Calu3 (cell line): ENCODE data around the gene COX6B2. TPM values are rescaled to one million over a fixed set of nuclear protein-coding genes. Genes with fewer than 3 reads are reported as not detected.
A peak's percentile ranks its signal among the peaks of the same experiment; 100 is the strongest.

Source experiments
- BruUV-seq: library from RNA; stranded (reverse); fragments of 400-500 nt; replicated peaks from 2 replicates; lab custom pipeline; 2021; lab: Mats Ljungman, UMichigan
- CTCF ChIA-PET: fragments of 300-600 bp; sonication (Branson Sonifier 250); formaldehyde crosslinking; loops from one replicate; lab custom pipeline; 2022; ENCODE audit warnings: antibody characterized with exemption; lab: Charles Lee
- DNase-seq: peaks from one replicate; pipeline ENCODE4 v3.0.0; 2022
- H3K27ac Mint-ChIP-seq: one replicate; pipeline ENCODE4 v1.8.0; 2022; ENCODE audit warnings: mixed read lengths; ENCODE audit not compliant: unreplicated experiment
- H3K27me3 Mint-ChIP-seq: one replicate; pipeline ENCODE4 v1.8.0; 2022; ENCODE audit warnings: mixed read lengths; ENCODE audit not compliant: unreplicated experiment
- H3K36me3 Mint-ChIP-seq: one replicate; pipeline ENCODE4 v1.8.0; 2022; ENCODE audit warnings: mild to moderate bottlenecking, moderate library complexity, mixed read lengths; ENCODE audit not compliant: insufficient read depth, unreplicated experiment
- H3K4me1 Mint-ChIP-seq: one replicate; pipeline ENCODE4 v1.8.0; 2022; ENCODE audit warnings: mild to moderate bottlenecking, low read depth, mixed read lengths; ENCODE audit not compliant: unreplicated experiment
- H3K4me3 Mint-ChIP-seq: one replicate; pipeline ENCODE4 v1.8.0; 2022; ENCODE audit warnings: mild to moderate bottlenecking, low read depth, moderate library complexity, mixed read lengths; ENCODE audit not compliant: unreplicated experiment
- H3K9me3 Mint-ChIP-seq: one replicate; pipeline ENCODE4 v1.8.0; 2022; ENCODE audit warnings: low read depth, mixed read lengths; ENCODE audit not compliant: unreplicated experiment
- intact Hi-C: fragments of 100-400 bp; cut with micrococcal nuclease; formaldehyde crosslinking; loops from one replicate; pipeline ENCODE4 v1.10.0; 2022; ENCODE audit not compliant: unreplicated experiment
- total RNA-seq: library from RNA; stranded (reverse); gene quantifications from 2 replicates; pipeline ENCODE4 v1.2.3, GENCODE V29; 2022
- TF ChIP-seq, protein P1 (sequence below): fragments of 200-600 bp; IDR thresholded peaks from one replicate; pipeline ENCODE4 v1.8.0; 2022; ENCODE audit warnings: antibody characterized with exemption; ENCODE audit not compliant: unreplicated experiment

COX6B2 gene
- total RNA-seq, 1 experiment from 2014 or later = 3.4 TPM

DNA sequence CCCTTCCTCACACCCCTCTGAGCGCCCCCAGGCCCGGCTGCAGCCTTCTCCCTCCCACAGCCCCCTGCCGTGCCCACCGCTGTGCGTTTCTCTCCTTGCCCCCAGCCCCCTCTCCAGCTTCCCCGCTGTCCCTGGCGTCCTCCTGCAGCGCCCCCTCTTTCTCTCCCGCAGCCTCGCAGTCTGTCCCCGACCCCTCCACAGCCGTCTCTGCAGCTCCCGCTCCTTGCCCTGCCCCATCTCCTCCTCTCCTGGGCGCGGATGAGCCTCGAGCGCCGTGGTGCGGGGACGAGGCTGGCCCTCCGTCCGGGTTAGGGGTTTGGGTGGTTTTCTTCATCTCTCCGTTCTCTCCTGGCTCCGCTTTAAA, 13.8 kb downstream of the COX6B2 start:
- DNase-seq = peak; percentile 32
- Mint-ChIP-seq H3K4me1 (peaks cover 29% of the 10 kb centered on the region), H3K27ac (peak overlapping the region; percentile 97), H3K4me3 (peak overlapping the region; percentile 91), H3K9me3 (no peaks in the 10 kb centered on the region), H3K27me3 (no peaks in the 10 kb centered on the region), H3K36me3 (peaks cover 58% of the 10 kb centered on the region)
- CTCF ChIA-PET = no interaction called here
- intact Hi-C loops = no loop called here
- BruUV-seq = no TSS peak
- TF ChIP-seq, protein P1, sequence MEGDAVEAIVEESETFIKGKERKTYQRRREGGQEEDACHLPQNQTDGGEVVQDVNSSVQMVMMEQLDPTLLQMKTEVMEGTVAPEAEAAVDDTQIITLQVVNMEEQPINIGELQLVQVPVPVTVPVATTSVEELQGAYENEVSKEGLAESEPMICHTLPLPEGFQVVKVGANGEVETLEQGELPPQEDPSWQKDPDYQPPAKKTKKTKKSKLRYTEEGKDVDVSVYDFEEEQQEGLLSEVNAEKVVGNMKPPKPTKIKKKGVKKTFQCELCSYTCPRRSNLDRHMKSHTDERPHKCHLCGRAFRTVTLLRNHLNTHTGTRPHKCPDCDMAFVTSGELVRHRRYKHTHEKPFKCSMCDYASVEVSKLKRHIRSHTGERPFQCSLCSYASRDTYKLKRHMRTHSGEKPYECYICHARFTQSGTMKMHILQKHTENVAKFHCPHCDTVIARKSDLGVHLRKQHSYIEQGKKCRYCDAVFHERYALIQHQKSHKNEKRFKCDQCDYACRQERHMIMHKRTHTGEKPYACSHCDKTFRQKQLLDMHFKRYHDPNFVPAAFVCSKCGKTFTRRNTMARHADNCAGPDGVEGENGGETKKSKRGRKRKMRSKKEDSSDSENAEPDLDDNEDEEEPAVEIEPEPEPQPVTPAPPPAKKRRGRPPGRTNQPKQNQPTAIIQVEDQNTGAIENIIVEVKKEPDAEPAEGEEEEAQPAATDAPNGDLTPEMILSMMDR = no peak

DNA sequence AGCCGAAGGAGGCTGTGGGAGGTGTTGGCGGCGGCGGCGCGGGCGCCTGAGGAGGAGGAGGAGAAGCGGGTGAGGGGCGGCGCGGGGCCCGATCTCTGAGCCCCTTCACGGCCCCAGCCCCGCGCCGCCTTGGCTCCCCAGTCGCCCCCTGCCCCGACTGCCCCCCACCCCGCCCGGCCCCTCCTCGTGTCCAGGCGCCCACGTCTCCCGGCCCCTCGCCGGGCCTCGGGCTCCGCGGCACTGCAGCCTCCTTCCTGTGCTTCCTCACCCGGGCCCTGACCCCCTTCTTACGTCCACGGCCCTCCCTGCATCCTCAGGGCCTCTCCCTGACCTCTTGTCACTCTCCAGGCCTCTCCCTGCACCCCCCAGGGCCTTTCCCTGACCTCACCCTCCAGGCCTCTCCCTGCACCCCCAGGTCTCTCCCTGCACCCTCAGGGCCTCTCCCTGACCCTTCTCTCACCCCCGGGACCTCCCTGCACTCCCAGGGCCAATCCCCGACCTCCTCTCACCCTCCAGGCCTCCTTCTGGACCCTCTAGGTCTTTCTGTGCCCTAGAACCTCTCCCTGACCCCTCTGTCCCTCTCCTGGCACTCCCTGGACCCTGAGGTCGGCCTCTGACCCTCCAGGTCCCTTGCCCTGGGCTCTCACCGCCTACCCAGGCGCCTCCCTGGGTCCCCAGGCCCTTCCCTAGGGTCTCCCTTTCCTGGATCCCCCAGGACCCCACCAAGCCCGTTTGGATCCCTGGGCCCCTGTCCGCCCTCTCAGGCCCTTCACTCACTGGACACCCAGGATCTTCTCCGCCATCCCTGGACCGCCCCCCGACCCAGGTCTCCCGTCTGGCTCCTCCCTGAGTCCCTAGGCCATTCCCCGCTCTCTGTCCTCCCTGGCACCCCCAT, 14.4 kb downstream of the COX6B2 start:
- intact Hi-C loops = loop anchor here (5.0 kb wide), 1 partner anchor 42 kb away; the partner anchor contains the start of gene TMEM238
- H3K36me3 Mint-ChIP-seq = peaks cover 52% of the 10 kb centered on the region
- BruUV-seq = TSS peak; percentile 39
- no peaks in the 10 kb centered on the region for H3K27me3 Mint-ChIP-seq
- CTCF ChIA-PET = interaction anchor here (0.6 to 2.1 kb wide), 15 partner anchors 12 to 199 kb away, joined by 3 to 35 read pairs (median 6); partner anchors contain the start of genes DNAAF3, HSPBP1, PPP6R1 and TMEM238
- peak overlapping the region; percentile 97 for H3K27ac Mint-ChIP-seq
- H3K4me3 Mint-ChIP-seq = peak overlapping the region; percentile 91
- no peaks in the 10 kb centered on the region for H3K9me3 Mint-ChIP-seq
- DNase-seq = no peak
- TF ChIP-seq, protein P1 = no peak
- peaks cover 23% of the 10 kb centered on the region for H3K4me1 Mint-ChIP-seq

DNA sequence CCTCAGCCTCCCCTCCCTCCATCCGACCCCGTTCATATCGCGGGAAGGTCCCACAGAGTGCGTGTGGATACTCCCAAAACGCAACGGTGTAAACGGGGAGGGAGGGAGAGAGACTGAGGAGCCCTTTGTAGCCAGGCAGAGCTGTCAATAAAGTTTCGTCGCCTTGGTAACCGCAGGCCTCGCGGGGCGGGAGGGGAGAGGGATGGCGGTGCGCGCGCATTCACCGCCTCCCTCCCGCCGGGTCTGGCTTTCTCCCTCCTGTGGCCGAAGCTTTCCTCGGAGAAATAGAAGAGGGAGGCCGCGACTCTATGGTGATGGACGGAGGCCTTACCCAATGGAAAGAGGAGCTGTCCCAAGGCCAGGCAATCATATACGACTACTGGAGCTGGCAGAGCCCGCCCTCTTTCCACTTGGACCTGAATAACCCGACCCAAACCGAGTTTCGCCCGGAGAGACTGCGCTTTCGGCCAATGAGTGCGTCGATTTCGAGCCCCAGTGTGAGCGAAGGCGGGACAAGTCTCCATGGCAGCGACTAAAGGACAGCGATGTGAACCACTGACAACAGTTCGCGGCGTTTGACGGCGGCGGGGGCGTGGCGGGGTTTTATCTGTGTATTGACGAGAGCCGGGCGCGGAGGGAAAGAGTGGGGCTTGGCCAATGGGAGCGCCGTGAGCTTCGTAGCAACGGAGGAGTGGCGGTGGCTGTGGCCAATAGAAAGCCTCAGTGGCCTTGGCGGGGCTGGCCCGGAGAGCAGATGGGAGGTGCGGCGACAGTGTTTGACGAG, 15.2 kb downstream of the COX6B2 start, which contains the start of gene KMT5C:
Gene KMT5C (plus strand): TSS at position 772 of the 784 bp plus-strand sequence. CDS start 2,061 bp downstream, outside the sequence.
- H3K9me3 Mint-ChIP-seq = no peaks in the 10 kb centered on the region
- peak within 1 kb of the TSS; percentile 91 for H3K4me3 Mint-ChIP-seq
- peak within 1 kb of the TSS; percentile 97 for H3K27ac Mint-ChIP-seq
- H3K4me1 Mint-ChIP-seq = peaks cover 20% of the 10 kb centered on the region
- DNase-seq = peak; percentile 100
- H3K27me3 Mint-ChIP-seq = no peaks in the 10 kb centered on the region
- peaks cover 52% of the 10 kb centered on the region for H3K36me3 Mint-ChIP-seq
- intact Hi-C loops = loop anchor here (5.0 kb wide), 1 partner anchor 43 kb away; the partner anchor contains the start of gene TMEM238
- BruUV-seq = no TSS peak
- TF ChIP-seq, protein P1 = no peak
- CTCF ChIA-PET = interaction anchor here (0.6 to 2.1 kb wide), 17 partner anchors 10 to 199 kb away, joined by 3 to 35 read pairs (median 4); partner anchors contain the start of genes DNAAF3, HSPBP1, PPP6R1 and TMEM238

DNA sequence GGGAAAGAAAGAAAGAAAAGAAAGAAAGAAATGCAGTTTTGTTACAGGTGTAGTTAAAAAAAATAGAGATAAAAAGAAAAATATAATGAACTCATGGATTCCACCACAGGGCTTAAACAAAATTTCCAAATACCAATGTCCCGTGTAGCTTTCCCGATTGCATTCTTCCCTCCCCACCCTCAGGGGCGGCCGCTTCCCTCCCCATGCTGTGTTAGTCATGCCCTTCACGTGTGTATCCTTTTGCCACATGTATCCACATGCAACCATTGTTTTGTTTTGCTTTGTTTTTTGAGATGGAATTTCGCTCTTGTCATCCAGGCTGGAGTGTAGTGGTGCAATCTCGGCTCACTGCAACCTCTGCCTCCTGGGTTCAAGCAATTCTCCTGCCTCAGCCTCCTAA, 18.4 kb downstream of the COX6B2 start:
- Mint-ChIP-seq H3K9me3 (no peaks in the 10 kb centered on the region), H3K4me1 (peaks cover 22% of the 10 kb centered on the region), H3K36me3 (peaks cover 47% of the 10 kb centered on the region), H3K27ac (no peak overlapping the region), H3K27me3 (no peaks in the 10 kb centered on the region), H3K4me3 (no peak overlapping the region)
- CTCF ChIA-PET = no interaction called here
- intact Hi-C loops = loop anchor here (5.0 kb wide), 1 partner anchor 46 kb away; the partner anchor contains the start of gene TMEM238
- DNase-seq = no peak
- TF ChIP-seq, protein P1 = no peak
- no TSS peak for BruUV-seq
